Stimulated activated CD4-positive, alpha-beta T cell treated with anti-CD3 and anti-CD28 coated beads, Interleukin-1b, Interleukin-23, amount 100 ng/mL, for 48 hours (primary cell): ENCODE measurements around the gene MDP1.
"Not testable (repeated sequence)": the region's sequence is repeated elsewhere in the genome, so short reads cannot be mapped to it uniquely, and the experiment has no call there.

ENCODE experiments used
- DNase-seq: peaks from one replicate; pipeline ENCODE4 v3.0.0-alpha.2; 2020

Gene MDP1

GRCh38 chr14:24228902-24229301, 13.0 kb upstream of the MDP1 start:
- DNase-seq: no peak

- no peak for DNase-seq
Observed at GRCh38 chr14:24226473-24226872, 10.6 kb upstream of the MDP1 start.

- DNase-seq: no peak
Observed at GRCh38 chr14:24224618-24225071, 8.8 kb upstream of the MDP1 start.

GRCh38 chr14:24222987-24223386, 7.1 kb upstream of the MDP1 start:
- DNase-seq: not testable (repeated sequence)

- no peak for DNase-seq
Observed at GRCh38 chr14:24219521-24219920, 3.7 kb upstream of the MDP1 start.

GRCh38 chr14:24219080-24219479, 3.2 kb upstream of the MDP1 start:
- DNase-seq: no peak

- DNase-seq: not testable (repeated sequence)
Observed at GRCh38 chr14:24216876-24217275, 1.0 kb upstream of the MDP1 start.

GRCh38 chr14:24216345-24216699, 456 bp upstream of the MDP1 start:
- DNase-seq: no peak

- no peak for DNase-seq
Observed at GRCh38 chr14:24213866-24214662, 1.8 kb downstream of the MDP1 start.

GRCh38 chr14:24212924-24213865, 2.7 kb downstream of the MDP1 start, which contains the start of gene CHMP4A:
TSS of gene CHMP4A (minus strand) at chr14:24213488. CDS start at chr14:24213439, 49 bp downstream.
- DNase-seq: peak; percentile 98

GRCh38 chr14:24211311-24211710, 4.6 kb downstream of the MDP1 start:
- no peak for DNase-seq

GRCh38 chr14:24207625-24208024, 8.2 kb downstream of the MDP1 start:
- DNase-seq: no peak

- DNase-seq: no peak
Observed at GRCh38 chr14:24207104-24207551, 8.7 kb downstream of the MDP1 start.

- no peak for DNase-seq
Observed at GRCh38 chr14:24206260-24207103, 9.4 kb downstream of the MDP1 start.

- no peak for DNase-seq
Observed at GRCh38 chr14:24204163-24205146, 11.4 kb downstream of the MDP1 start.

- DNase-seq: not testable (repeated sequence)
Observed at GRCh38 chr14:24203249-24203886, 12.5 kb downstream of the MDP1 start.

- not testable (repeated sequence) for DNase-seq
Observed at GRCh38 chr14:24202538-24202937, 13.3 kb downstream of the MDP1 start.

GRCh38 chr14:24198814-24199524, 16.9 kb downstream of the MDP1 start:
- DNase-seq: no peak

GRCh38 chr14:24197056-24197450, 18.8 kb downstream of the MDP1 start:
- DNase-seq: no peak
